ENCODE results near the gene ENG. TPM values are rescaled to one million over a fixed set of nuclear protein-coding genes. Genes with fewer than 3 reads are reported as not detected.

The ENG gene
- total RNA-seq, 1 donor from 2014 or later: 9.1 TPM

DNA sequence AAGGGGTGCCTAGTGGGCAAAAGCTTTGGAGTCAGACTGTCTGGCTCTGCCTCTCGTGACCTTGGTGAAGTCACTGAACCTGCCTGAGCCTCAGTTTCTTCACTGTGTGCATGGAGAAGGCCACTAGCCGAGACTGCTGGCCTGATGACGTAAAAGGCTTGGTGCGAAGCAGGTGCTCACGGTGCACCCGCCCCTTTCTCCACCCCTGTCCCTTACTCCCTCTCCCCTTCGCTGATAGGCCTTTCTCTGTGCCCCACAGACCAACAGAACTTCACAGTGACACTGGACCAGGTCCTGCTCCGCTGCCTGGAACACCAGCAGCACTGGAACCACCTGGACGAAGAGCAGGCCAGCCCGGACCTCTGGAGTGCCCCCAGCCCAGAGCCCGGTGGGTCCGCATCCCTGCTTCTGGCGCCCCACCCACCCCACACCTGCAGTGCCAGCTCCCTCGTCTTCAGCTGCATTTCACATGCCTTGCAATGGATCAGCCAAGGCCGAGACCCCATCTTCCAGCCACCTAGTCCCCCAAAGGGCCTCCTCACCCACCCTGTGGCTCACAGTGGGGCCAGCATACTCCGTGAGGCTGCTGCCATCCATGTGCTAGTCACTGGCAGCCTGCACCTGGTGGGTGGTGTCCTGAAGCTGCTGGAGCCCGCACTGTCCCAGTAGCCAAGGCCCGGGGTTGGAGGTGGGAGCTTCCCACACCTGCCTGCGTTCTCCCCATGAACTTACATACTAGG is 41.4 kb downstream of the ENG start:
- no peak for DNase-seq

GRCh38 chr9:127812011-127812410 is 42.4 kb downstream of the ENG start:
- DNase-seq: no peak

GRCh38 chr9:127810378-127811187 is 43.9 kb downstream of the ENG start:
- DNase-seq: no peak

- DNase-seq: no peak
Observed at GRCh38 chr9:127809540-127810377, 44.7 kb downstream of the ENG start.

DNA sequence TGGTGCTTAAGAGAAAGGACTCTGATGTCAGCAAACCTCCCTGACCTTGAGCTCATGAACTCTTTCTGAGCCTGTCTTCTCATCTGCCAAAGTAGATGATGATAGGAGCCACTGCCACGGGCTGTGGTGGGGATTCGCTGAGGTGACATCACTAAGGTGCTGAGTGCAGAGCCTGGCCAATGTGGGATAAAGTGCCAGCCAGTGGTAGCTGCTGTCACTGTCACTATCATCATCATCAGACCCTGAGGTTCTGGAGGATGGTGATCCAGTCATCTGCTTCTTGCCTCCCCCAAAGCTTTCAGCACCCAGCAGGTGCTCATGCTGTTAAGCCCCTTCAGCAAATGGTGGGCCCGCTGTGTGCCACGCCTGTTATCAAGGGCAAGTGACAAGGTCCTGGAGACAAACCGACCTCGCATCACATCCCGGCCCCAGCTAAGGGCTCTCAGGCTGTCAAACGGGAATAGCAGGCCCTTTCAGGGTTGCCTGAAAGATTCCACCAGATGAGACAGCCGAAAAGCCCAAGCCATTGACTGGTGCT is 45.4 kb downstream of the ENG start:
- DNase-seq: no peak

- no peak for DNase-seq
Observed at GRCh38 chr9:127808347-127809001, 46.0 kb downstream of the ENG start.

- DNase-seq: no peak
Observed at GRCh38 chr9:127806871-127807270, 47.6 kb downstream of the ENG start.

DNA sequence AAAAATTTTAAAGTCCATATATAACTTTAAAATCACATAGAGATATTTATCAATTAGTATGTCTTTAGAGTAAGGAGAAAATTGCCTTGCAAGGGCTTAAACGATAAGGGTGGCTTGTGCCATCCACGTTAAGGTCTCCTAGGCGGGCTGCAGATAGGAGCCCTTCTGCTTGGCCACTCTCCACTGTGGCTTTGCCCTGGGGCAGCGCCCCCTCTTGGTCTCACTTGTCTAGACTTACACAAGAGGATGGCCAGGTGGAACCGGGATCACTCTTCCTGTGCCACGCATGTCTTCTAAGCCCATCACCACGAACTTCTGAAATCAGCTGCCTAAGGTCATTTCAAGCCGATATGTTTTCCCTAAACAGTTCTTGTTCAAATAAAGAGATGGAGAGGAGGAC is 48.8 kb downstream of the ENG start:
- DNase-seq: no peak

DNA sequence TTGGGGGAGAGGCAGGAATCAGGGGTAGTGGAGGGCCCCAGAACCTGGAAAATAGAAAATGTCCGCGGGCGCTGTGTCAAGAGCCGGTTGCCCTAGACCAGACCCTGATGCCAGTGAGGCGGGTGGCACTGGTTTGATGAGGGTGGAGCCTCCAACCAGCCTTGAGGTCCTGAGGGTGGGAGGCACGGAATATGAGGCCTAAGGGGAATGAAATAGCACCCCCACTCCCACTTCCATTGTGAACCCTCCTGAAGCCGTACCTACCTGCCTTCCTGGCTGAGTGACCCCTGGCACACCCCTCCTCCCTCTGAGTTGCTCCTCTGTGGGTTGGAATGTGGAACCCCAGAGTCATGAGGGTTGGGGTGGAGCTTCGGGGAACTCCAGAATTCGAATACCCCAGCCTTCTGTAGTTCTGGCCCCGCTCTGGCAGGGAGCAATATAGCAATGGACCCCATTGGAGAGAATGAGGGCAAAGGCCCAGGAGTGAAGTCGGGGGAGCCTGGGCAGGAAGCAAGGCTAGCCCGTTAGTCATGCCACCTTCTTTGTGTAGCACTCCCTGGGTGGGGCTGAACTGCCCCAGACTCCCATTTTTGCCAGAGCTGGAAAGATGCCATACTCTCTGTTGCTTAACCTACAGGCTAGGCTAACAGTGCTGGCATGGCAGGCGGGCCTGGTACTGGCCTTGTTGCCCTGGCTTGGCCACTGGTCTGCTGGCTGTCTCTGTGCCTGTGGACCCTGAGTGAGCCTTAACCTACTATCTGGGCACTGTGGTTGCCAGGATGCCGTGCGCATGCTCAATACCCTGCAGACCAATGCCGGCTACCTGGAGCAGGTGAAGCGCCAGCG is 50.7 kb downstream of the ENG start:
- no peak for DNase-seq

DNA sequence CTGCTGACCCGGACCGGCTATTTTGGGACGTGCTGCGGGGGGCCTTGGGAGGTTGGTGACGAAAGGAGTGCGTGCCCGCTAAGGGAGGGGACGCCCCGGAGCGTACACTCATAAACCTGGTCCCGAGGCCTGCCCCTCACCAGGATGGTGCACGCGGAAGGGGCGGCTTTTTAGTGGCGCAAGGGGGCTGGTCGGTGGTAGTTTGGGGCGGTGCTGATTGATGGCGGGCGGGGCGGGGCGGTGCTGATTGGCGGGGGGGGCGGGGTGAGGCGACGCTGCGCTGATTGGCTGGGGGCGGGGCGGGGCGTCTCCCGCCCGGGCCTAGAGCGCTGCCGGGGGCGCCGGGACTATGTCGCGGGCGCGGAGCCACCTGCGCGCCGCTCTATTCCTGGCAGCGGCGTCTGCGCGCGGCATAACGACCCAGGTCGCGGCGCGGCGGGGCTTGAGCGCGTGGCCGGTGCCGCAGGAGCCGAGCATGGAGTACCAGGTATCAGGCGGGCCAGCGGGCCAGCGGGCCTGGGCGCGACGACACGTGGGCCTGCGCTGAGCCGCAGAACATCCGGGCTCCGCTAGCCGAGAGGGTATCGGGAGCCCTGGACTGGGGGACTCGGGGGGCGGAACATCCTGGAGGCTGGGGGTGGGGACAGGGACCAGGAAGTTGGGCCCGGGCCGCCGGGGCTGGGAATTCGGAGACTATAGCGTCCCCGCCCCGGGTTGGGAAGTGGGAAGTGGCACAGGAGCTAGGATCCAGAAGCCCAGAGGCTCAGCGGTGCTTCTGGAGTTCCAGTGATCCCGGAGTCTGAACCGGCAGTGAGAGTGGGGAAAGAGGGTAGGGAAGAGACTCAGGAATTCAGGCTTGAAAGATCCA is 51.6 kb downstream of the ENG start, which contains the start of gene FPGS:
Gene FPGS, plus strand, starts transcription at position 307 of the 868 bp plus-strand sequence. Its CDS starts 43 bp downstream, at position 350.
- peak; percentile 72 for DNase-seq

DNA sequence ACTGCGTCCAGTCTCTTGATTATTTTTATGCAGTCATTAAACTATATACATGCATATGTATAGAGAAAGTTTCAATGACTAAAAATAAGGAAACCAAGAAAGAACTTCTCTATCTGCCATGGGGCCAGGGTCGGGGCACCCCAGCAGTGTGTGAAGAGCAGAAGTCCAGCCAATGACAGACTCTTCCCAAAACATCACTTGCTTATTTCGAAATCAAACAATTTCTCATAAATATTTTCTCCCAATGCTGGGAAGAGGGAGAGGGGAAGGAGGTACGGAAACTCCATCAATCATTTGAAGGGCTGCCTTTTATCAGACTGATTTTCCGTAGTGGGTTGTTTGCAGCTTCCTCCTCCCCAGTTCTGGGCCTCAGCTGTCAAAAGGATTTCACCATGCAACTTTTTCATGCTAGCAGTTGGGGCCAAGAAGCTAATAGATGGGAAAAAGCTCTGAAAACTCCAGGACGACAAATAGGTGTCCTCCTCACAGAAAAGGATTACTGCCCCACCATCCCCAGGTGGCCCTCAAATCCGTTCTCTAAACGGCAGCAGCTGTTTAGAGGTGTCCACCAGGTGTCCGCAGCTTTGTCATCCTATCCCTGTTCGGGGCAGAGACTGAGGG is 52.4 kb downstream of the ENG start:
- peak; percentile 70 for DNase-seq

GRCh38 chr9:127796852-127797370 is 57.5 kb downstream of the ENG start:
- DNase-seq: no peak

GRCh38 chr9:127796225-127796813 is 58.1 kb downstream of the ENG start:
- no peak for DNase-seq

- no peak for DNase-seq
Observed at GRCh38 chr9:127794001-127794791, 60.3 kb downstream of the ENG start.

GRCh38 chr9:127793093-127793708 is 61.3 kb downstream of the ENG start:
- DNase-seq: no peak

DNA sequence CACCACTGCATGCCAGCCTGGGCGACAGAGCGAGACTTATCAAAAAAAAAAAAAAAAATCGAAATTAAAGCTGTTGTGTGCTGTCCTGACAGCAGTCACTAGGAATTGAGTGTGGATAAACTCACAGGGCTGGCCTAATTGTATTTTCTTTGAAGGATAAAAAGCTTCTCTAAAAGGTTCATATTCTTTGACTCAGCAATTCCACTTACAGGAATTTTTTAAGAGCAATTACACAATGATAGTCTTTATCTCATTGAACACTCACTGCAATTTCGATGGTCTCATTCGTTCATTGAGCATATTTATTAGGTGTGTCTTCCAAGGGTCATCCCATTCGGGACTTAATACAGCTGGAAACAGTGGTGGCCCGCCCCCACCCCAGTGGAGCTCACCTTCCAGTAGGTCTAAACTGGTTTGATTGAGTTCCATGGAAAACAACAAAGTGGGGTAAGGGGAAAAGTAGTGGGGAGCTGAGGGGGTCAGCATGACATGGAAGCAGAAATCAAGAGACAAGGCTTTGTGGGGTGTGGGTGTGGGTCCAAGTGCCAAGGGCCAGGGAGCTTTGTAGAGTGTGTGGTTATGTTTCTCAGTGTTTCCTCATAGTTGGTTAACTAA is 61.9 kb downstream of the ENG start:
- DNase-seq: no peak

DNA sequence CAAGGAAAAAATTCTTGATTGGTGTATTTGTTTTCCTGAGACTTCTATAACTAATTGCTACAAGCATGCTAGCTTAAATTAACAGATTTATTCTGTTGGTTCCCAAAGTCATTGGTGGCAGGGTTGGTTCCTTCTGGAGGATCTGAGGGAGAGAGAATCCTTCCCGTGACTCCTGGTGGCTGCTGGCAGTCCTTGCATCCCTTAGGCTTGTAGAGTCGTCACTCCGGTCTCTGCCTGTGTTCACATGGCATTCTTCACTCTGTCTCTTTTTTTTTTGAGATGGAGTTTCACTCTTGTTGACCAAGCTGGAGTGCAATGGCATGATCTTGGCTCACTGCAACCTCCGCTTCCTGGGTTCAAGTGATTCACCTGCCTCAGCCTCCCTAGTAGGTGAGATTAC is 63.4 kb downstream of the ENG start:
- DNase-seq: no peak

All from skin of body (tissue), 2 donors.